H4 (cell line): Measurements from ENCODE around the gene SMCP. TPM values are rescaled to one million over a fixed set of nuclear protein-coding genes. Genes with fewer than 3 reads are reported as not detected.

ENCODE experiments used
- DNase-seq: peaks from one replicate; pipeline ENCODE4 v3.0.0-alpha.2; 2015; ENCODE audit warnings: low spot score
- total RNA-seq: library from RNA; depleted of rRNA; stranded (reverse); fragments of >200 nt; shearing (Covaris generic); gene quantifications from 2 replicates; pipeline ENCODE4 v1.2.3, GENCODE V29; 2014; rRNA removed

Gene SMCP, protein sequence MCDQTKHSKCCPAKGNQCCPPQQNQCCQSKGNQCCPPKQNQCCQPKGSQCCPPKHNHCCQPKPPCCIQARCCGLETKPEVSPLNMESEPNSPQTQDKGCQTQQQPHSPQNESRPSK
- not detected in 2 replicates for total RNA-seq

DNA sequence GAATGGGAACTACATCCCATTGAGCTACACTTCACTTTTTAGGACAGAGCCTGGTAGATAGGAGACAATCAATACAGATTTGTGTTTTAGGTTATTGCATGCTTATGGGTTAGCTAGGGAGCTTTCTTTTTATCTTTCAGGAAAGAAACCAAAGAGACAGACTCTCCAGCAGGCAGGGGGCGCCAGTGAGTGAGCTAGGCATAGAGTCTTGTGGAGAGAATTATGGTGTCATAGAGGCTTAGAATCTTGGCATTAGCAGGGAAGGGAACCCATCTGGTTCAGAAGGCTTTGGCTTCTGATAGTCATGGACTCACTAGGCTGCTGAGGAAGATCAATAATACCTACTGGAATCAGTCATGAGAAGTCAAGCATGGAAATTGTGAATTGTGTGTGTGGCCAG is at the start of gene SMCP:
TSS of gene SMCP (plus strand) at position 281 of the 400 bp plus-strand sequence. CDS start 6,101 bp downstream, outside the sequence.
- no peak for DNase-seq

DNA sequence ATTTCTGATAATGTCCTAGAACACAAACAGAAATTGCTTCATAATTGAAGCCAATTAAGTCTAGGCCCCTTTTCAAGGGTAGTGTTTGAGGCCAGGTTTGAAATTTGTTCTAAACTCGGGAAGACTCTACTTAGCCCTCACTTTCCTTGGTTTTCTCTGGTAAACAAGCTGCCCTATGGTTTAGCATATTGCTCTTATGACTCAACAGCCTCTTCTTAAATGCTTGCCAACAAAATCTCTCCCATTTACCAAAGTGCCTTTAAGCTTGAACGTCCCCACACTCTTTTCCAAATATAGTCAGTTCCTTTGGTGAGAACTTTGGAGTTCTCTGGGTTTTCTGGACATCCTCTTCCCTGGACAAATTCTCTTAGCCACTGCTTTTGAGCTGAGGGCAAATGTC is 41.3 kb upstream of the SMCP start:
- no peak for DNase-seq

DNA sequence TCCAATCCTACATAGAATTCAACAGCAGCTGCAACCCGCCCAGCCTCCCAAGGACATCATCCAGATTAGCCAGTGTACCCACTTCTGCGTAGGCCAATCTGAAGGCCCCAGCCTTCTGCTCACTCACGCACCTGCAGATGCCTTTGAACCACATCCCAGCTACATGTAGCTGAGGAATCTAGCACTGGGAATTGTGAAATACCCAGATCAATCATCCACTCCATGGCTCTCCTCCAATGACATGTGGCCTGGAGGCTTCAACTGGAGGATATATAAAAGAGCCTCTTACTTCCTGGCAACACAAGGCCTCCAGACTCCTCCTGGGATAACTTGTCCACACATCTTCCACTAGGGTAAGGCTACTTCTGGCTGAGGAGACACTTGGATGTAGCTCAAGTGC is 35.6 kb upstream of the SMCP start, which contains the start of gene LCE6A:
TSS of gene LCE6A (plus strand) at position 301 of the 400 bp plus-strand sequence. CDS start 665 bp downstream, outside the sequence.
- DNase-seq = no peak

DNA sequence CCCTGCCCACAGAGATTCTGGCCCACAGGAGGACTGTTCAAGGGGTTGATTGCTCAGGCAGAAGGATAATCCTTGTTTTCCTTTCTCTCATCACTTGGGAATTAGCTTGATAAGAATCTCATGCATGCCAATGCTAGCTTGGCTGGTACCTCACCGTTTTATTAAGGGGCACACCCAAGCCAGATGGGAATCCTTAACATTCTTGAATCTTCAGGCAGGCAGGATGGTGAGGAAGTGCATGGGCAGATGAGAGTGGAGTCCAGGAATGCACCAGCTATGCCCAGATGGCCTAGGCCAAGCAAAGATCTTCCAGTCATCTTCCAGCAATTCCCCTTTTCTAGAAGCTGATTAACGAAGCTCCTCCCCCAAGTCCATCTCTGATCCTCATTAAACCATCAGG is 22.5 kb upstream of the SMCP start:
- no peak for DNase-seq

DNA sequence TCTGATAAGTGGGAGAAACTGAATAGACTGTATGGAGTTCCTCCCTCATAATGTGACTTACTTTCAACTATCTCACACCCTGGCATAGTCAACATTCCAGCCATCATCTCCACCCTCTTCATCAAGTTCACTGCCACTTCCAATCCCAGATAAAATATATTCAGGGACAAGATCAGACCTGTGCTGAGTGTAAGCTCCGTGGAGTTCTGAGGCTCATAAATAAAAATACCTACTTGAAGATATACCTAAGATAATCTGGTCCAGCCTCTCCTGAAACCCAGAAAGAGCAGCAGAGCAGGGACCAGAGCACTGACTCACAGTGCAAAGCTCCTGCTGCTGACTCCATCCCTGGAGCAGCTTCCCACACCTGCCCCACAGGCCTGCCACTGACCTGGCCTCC is 20.1 kb upstream of the SMCP start:
- DNase-seq = no peak

DNA sequence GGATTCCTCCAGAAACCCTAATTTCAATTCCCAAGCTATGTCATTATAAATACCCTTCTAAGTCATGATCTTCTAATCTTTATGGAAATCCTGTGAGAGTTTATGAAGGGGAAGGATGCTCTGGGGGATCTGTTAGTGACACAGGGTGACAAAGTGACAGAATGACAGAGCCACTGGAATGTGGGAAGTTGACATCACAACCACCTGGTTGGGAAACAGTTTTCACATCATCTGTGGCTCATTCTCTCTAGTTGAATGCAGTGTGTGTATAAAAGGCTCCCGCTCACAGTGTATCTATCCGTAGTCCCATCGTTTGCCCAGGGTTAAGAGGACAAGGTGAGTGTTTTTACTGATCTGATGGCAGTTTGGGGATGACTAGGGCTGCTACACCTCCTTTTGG is 18.4 kb upstream of the SMCP start, which contains the start of gene LCE7A:
TSS of gene LCE7A (plus strand) at position 301 of the 400 bp plus-strand sequence. CDS start 702 bp downstream, outside the sequence.
- no peak for DNase-seq

DNA sequence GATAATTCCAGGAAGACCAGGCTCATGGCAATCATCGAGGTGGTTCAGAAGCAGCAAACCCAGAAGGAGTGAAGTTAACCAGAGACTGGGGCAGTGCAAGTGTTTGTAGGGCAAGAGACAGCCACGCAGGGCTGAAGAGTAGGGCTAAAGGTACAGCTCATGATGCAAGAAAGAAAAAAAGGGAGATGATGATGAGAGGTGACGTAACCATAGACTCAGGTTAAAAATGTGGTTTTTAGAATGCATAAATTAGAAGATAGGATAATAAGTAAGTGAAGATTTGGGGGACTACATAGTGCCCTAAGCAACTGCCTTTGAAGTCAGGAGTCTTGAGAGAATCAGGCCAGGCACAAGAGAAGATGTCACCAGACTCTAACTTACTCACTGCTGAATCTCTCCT is 18.0 kb upstream of the SMCP start:
- DNase-seq = no peak

DNA sequence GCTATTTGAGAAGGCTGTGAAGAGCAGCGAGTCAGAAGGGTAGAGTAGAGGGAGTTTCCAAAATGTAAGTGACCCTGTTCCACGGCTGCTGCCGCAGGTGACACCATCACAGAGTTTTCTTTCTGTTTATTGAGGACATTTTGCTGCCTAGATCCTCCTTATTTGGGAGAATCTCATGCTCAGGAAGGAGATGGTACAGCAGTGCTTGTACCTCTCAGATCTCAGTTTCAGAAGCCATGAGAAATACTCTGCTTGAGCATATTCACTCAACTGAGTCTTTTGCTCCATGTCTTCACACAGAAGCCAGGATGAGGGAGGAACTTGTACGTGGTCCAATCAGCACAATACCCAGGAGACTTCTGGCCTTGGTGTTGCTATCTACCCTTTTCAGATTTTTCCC is 16.7 kb upstream of the SMCP start:
- DNase-seq = no peak

DNA sequence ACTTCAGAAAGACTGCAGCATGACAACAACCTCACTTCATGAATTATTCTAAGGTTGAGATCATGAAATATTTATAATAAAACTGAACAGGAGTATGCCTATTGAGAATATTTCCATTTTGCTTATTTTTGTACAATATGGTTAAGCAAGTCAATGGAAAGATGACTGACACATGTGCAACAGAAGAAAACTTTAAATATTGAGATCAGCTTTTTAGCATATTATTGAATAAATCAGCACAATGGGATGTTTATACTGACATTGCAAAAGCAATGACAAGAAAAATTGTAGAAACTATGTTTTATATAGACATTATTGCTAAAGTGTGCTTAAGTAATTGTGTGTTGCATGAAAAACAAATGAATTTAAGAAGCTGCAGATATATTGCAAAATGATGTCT is 13.7 kb upstream of the SMCP start:
- DNase-seq = no peak

DNA sequence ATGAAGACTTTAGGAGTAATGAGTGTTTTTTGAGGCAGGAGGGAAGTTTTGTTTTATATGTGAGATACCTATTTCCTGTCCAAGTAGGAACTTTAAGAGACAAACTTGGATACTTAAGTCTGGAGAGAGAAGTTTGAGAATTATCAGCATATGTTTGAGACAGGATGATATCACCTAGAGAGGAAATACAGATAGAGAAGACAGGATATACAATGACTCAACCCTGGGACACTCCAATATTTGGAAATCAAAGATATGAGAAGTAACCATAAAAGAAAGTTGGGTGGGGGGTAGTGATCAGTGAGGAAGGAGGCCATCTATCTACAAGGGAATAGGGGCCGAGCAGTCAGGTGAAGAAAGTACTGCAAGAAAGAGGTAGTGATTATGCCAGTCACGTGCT is 11.8 kb upstream of the SMCP start:
- no peak for DNase-seq

DNA sequence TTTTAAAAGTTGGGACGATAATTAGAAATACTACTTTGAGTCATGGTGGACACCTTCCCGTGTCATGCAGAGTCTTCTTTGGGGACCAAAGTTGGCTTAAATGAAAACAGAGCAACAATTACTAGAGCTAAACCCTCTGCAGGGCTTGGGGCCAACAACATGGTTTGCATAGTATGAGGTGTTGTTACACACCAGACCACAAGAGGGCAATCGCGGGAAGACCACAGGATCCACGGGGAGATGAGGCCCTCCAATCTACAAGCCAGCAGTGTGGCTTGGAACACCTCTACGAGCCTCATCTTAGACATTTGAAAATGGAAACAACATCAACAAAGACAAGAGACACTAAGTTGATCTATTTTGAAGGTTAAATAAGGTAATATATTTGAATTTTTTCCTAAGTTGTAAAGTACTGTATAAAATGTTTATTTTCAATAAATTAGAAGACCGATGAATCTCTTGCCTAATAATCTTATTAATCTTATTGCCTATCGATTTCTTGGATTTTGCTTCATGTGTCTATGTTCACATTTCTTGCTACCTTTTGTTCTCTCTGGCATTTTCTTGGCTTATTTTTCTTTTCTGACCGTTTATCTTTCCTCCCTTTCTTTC is 8.2 kb upstream of the SMCP start:
- peak; percentile 69 for DNase-seq

DNA sequence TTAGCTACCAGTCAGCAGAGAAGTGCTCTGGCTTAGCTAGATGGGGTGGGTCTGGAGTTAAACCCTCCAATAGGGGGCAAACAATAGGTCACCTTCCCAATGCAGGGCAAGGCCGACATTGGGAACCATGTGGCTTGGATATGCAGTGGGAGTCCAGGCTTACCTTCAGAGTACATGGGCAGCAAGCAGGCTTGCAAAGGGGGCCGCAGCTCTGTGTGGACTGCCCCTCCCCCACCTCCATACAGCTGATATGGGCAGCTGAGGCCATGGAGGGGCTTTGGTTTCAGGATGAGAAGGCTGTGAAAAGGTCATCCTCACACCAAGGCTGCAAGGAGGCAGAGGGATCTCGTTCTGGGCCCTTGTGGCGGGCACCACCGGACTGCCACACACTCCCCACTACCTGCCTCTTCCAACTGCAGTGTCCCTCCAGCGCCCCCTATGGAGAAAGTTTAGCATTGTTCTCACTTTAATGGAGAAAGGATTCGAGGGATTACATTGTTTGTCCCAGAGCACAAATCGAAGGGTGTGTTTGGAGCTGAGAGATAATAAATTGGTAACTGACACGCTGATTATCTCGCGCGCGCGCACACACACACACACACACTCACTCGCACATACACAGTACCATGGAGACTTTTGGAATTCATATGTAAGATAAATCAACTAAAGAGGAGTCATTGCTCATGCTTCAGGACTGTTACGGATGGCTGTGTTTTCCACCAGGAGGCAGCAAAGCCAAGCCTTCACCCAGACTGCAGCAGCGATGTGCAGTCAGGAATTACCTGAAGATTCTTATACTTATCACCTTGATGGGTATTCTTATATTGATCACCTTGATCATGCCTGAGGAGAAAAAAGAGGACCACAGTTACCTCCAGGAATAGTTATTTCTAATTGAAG is 7.0 kb upstream of the SMCP start:
- peak; percentile 47 for DNase-seq

DNA sequence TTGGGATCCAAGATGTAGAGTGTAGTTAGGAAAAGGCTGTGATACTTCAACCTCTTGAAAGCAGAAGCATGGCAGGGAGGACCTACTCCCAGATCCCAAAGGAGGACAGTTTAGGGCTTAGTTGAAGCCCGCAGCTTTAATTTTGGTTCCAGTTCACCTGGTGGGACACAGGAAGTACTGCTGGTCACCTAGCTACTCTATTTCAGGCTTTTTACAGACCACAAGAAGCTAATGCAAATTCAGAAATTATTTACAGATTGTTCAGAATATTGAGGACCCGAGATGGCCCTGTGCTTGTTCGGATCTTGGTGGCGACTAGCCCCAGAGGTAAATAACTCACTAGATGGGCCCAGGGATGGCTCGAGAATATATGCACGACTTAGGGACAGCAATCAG is 6.4 kb upstream of the SMCP start:
- DNase-seq = no peak

DNA sequence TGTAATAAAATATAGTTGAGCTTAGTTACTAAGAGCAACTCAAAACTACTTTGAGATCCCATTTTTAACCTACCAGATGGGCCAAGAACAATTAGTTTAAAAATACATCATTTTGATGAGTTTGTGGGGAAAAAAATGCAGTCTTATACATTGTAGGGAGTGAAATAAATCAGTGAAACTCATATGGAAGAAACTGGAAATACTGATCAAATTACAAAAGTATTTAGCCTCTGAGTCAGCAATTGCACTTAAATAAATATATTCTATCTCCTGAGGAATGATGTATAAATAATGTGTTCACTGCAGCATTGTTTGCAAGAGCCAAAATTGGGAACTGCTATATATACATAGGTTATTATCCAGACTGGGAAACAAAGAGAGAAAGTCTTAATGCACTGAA is 4.6 kb upstream of the SMCP start:
- DNase-seq = no peak

DNA sequence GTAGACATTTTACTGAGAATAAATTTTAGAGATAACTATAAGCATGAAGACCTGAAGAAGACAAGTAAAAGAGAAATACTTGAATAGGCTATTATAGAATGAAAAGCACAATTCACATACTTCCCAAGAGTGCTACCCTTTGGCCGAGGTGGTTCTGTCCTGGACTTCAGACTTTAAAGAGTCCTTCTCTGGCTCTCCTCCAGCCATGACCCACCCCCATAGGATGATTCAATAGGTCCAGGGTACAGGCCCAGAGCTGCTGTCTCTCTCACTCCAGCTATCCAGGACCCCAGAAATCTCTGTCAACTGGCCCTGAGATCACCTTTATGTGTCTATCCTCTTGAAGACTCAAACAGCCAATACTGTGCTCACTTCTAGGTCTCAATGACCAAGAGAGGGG is 1.3 kb upstream of the SMCP start:
- no peak for DNase-seq

DNA sequence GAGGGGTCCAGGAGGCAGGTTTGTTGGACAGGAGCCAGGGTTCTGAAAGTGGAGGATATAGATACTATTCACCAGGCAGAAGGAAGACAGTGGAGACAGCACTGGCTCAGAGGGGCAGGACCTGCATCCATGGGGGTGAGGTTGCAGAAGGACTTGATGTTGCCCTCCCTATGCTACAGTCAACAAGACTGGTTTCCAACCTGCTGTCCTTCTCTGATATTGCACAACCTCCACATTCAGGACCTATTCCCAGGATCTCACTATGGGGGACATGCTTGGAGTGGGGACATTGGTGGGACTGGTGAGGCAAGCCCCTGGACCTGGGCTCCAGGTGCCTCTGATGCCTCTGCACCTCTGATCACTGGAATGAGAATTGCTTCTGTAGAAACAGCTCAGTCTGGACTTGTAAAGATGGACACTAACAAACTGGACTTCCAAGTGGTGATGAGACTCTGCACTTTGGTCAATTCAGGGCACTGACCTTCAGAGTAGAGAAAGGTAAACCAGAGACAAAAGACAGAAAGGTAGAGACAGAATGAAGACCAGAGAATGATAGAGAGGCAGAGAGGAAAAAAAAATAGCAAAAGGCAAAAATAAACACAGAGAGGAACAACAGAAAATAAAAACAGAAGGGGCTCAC is 1.6 kb downstream of the SMCP start:
- no peak for DNase-seq

DNA sequence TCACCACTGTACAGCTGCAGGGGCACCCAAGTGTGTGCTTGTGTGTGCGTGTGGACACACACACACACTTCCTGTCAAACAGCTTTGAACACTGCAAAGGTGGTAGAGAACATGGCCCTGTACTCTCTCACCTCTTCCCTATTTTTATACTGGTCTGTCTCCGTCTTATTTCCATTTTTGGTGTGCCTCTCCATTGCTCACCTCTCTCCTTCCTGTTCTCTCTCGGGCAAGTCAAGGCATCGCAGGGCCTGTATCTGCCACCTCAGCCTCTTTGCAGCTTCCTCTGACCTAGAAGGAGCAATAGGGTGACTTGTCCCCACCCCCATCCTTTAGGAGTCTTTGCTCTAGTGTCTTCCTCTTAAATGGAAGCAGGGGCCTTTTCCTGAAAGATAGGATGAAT is 2.2 kb downstream of the SMCP start:
- no peak for DNase-seq

DNA sequence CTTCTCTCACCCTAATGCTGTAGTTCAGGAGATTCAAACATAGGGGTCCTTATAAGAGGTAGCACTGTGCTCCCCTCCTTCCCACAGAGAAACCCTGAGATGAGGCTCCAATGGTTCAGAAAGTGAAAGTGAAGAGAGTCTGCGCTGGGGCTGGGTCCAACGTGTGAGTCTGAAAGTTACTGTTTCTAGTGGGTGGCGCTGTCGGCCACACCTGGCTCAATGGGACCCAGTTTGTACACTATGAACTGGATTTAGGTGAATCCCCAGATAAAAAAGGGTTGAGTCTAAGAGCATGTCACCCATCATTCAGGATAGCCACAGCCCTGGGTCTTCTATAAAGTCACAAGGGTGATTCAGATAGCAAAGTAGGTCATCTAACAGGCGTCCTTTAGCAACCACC is 2.8 kb downstream of the SMCP start:
- no peak for DNase-seq

DNA sequence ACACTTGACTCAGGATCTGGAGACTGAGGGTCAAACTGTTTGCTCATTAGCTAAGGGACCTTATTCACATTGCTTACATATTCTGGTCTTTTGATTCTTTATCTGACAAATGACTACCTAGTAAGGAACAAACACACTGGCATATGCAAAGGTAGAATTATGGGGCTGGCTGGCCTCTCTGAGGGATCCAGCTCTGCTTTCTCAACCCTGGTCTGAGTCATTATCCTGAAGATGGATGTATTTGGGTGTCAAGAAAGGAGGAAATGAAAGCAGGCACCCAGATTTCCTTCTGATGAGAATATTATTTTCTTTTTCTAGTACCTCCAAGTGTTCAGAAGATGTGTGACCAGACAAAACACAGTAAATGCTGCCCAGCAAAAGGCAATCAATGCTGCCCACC is 6.0 kb downstream of the SMCP start:
- no peak for DNase-seq

DNA sequence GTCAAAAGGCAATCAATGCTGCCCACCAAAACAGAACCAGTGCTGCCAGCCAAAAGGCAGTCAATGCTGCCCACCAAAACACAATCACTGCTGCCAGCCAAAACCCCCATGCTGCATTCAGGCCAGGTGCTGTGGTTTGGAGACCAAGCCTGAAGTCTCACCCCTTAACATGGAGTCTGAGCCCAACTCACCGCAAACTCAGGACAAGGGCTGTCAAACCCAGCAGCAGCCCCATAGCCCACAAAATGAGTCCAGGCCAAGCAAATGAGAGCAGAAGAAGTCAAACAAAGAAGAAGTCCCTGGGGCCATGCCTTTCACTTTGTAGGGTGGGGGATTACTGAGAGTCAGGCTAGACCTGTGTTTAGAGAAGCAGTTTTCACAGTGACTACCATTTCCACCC is 6.4 kb downstream of the SMCP start:
- DNase-seq = no peak

DNA sequence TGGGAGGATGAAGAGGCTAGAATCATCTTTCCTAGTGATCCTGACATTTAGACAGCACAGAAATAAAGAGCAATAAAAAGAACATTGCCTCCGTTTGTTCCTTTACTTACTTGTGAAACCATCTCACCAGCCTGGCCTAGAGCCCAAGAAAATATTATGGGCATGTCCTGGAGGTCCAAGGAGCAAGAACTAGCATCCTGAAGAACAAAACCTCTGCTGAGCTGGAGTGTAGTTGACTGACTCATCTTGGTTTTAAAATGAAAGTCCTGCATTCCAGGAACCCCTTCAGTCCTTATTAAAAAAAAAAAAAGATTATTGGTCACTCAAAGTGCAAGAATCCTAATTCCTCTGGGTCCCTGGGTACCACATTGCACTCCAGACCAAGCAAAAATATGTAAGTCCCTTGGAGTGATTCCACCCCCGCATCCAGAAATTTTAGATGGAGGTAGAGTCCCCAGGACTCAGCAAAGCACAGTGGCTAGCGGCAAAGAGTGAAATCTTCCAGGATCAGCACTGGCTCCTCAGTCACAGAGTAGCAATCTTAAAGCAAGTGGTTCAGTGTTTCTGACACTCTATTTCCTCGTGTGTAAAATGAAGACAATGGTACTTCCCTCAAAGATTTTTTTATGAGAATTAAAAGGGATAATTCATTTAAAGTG is 7.0 kb downstream of the SMCP start:
- peak; percentile 23 for DNase-seq

DNA sequence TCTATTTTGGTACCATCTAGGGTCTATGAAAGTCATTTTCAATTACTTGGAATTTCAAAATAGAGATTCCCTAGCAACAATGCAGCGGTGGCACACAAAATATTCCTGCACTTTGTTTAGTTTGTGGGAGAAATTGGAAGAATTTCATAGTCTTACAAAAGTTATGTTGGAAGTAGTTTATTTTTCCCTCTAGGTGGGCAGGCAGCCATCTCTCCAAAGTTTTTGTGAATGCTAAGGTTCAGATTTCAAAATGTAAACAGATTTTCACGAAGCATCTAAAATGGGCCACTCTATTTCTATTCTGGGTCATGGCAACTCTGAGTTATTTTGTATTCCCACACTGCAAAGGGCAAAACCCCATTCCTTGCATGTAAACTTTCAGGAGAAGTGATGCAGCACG is 8.0 kb downstream of the SMCP start:
- peak; percentile 35 for DNase-seq
